SU-DHL-6 (cell line): ENCODE measurements around the gene GPR62.

ENCODE experiments used
- CTCF ChIP-seq: fragments of 200-600 bp; sonication (generic); IDR thresholded peaks from one replicate; pipeline ENCODE4 v1.5.1; 2017; ENCODE audit warnings: antibody characterized with exemption, mild to moderate bottlenecking, low read length, moderate library complexity; ENCODE audit not compliant: insufficient read depth, poor library complexity, severe bottlenecking
- EZH2phosphoT487 ChIP-seq: fragments of 200-600 bp; sonication (generic), shearing (Covaris generic); conservative IDR thresholded peaks from 2 replicates; pipeline ENCODE4 v1.6.1; 2018; ENCODE audit warnings: mild to moderate bottlenecking, antibody characterized with exemption, low read length, moderate library complexity, mixed read lengths

- TF ChIP-seq CTCF = no peak
- no peak for TF ChIP-seq EZH2phosphoT487
Measured at GRCh38 chr3:51927061-51927977, 27.9 kb upstream of the GPR62 start.
